AG04449 (cell line): ENCODE results near the gene C3orf49.

ENCODE experiments used
- CTCF ChIA-PET: fragments of 350-600 bp; formaldehyde crosslinking; extraction: SDS; loops from one replicate; lab custom pipeline; 2021; ENCODE audit warnings: antibody characterized with exemption; lab: Yijun Ruan, JAX
- POLR2A ChIA-PET: fragments of 400-600, 350-600 bp; formaldehyde crosslinking; extraction: SDS; loops from one replicate; lab custom pipeline; 2020; ENCODE audit warnings: antibody characterized with exemption, inconsistent platforms; lab: Yijun Ruan, JAX
- DNase-seq: peaks from one replicate; pipeline ENCODE4 v3.0.0-alpha.2; 2010; ENCODE audit warnings: low read depth, low spot score
- H3K4me3 ChIP-seq: 2 replicates; pipeline ENCODE4 v1.5.1; 2011; ENCODE audit warnings: low read depth, mild to moderate bottlenecking, control low read depth, low read length
- TF ChIP-seq, protein P1 (sequence below): IDR thresholded peaks from one replicate; pipeline ENCODE4 v1.5.1; 2011; ENCODE audit warnings: mild to moderate bottlenecking, moderate library complexity, low read length, control low read depth, inconsistent platforms; ENCODE audit not compliant: insufficient read depth; ENCODE audit errors: missing control alignments

Gene C3orf49

DNA sequence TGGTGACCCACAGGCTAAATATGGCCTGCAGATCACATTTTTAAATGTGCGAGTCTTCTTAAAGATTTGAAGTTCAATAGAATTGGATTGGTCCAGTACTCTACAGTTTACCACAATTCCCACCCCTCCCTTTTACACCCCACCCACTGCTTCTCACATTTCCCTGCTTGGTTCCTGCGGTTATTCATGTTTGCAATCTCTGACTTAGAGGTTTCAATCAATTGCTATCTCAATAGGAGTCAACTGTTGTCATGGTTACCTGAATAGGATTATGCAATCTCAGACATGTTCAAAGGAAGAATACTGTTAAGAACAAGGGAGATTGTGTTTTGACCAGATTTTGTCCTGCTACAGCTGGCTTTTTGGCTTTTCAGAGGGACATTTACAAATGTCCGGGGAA lies 4.9 kb upstream of the C3orf49 start:
- ChIA-PET CTCF (interaction anchor here (0.7 to 16.6 kb wide), 4 partner anchors 147 to 459 kb away, joined by 3 to 491 read pairs (median 4); no protein-coding TSS in a partner anchor), POLR2A (no interaction called here)
- TF ChIP-seq, protein P1, sequence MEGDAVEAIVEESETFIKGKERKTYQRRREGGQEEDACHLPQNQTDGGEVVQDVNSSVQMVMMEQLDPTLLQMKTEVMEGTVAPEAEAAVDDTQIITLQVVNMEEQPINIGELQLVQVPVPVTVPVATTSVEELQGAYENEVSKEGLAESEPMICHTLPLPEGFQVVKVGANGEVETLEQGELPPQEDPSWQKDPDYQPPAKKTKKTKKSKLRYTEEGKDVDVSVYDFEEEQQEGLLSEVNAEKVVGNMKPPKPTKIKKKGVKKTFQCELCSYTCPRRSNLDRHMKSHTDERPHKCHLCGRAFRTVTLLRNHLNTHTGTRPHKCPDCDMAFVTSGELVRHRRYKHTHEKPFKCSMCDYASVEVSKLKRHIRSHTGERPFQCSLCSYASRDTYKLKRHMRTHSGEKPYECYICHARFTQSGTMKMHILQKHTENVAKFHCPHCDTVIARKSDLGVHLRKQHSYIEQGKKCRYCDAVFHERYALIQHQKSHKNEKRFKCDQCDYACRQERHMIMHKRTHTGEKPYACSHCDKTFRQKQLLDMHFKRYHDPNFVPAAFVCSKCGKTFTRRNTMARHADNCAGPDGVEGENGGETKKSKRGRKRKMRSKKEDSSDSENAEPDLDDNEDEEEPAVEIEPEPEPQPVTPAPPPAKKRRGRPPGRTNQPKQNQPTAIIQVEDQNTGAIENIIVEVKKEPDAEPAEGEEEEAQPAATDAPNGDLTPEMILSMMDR = no peak
- no peak overlapping the region for H3K4me3 ChIP-seq
- no peak for DNase-seq

DNA sequence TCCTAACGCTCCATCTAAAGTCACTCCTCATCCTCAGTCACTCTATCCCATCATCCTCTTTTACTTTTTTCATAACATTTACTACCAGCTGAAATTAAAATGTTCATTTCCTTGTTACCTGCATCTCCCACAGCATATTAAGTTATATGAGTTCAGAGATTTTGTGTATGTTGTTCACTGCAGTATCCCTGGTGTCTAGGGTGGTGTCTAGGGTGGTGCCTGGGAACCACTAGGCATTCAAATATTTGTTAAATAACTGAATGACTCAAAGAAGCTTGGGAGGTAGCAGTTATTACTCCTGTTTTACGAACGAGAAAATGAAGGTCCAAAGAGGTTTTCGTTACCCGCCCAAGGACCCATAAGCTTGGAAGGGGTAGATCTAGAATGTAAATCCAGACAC lies 1.9 kb upstream of the C3orf49 start:
- TF ChIP-seq, protein P1 = no peak
- ChIA-PET CTCF (interaction anchor here (1.2 to 16.6 kb wide), 16 partner anchors 9 to 473 kb away, joined by 3 to 491 read pairs (median 8); no protein-coding TSS in a partner anchor), POLR2A (no interaction called here)
- no peak overlapping the region for H3K4me3 ChIP-seq
- DNase-seq = no peak

DNA sequence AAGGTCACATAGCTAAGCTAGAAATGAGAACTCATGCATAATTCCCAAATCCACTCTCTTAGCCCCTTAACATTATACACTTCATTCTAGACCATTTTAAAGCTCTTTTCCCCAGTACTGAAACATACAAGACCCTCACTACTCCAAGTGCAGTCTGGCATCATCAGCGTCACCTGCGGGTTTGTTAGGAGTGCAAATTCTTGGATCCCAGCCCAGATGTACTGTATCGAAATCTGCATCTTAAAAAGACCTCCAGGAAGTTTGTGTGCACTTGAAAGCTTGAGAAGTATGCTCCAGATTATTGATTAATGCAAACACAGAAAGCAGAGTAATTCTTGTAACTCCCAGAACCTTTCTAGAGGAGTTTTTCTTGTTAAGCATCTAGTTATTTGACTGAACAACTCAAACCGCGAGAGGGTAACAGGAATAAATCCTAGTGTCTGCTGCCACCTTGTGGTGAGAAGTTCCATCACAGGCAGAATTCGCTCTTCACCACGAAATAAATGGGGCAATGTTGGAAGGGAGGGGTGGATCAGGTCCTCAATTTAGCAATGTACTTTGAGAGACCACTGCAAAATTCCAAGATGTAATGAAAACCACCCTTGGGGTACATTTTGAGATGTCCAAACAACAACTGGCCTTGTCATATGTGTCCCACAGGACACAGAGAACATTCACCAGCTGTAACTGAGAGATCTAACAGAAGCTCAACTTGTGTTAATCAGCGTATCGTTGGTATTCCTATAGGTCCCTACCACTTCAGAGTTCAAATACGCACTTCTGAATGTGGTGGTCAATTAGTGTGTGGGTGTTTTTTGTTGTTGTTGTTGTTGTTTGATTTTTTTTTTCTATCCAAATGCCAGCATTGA lies 583 bp upstream of the C3orf49 start:
- TF ChIP-seq, protein P1 = peak; percentile 75
- H3K4me3 ChIP-seq = no peak overlapping the region
- ChIA-PET CTCF (interaction anchor here (0.6 to 16.6 kb wide), 32 partner anchors 8 to 583 kb away, joined by 3 to 491 read pairs (median 4); no protein-coding TSS in a partner anchor), POLR2A (no interaction called here)
- no peak for DNase-seq

DNA sequence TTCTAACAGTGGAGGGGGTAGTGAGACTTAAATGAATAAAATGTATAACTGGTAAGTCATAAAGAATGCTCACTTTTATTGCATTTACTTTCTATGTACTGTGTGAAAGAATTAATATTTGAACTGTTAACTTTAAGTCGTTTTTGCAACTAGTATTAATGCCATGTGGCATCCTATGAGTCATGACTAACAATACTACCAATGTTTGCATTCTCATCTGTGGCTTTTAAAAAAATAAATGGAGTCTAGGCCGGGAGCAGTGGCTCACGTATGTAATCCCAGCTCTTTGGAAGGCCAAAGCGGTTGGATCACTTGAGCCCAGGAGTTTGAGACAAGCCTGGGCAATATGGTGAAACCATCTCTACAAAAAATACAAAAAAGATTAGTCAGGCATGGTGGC lies 5.2 kb downstream of the C3orf49 start:
- CTCF ChIA-PET = interaction anchor here (1.2 to 16.6 kb wide), 4 partner anchors 169 to 469 kb away, joined by 4 to 491 read pairs (median 6); partner anchors contain the start of gene PSMD6
- POLR2A ChIA-PET = no interaction called here
- peak; percentile 57 for DNase-seq
- TF ChIP-seq, protein P1 = no peak
- H3K4me3 ChIP-seq = no peak overlapping the region

DNA sequence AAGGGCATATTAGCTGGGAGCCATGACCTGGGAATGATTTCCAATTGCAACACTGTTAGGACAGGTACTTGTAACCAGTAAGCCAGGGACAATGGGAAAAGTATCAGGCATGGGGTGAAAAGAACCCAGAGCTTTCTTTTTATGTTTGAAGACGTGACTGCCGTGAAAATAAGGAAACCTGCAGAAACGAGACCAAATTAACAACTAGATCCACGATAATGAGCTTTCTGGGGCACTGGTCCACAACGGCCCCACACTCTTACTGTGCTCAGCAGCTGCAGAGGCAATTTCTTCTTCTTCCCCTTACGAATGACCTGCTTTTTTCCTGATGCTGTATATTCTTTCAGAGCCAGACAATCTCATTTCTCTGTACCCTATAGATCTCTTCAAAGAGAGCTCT lies 11.4 kb downstream of the C3orf49 start:
- H3K4me3 ChIP-seq = no peak overlapping the region
- POLR2A ChIA-PET = no interaction called here
- CTCF ChIA-PET = interaction anchor here (0.8 to 6.1 kb wide), 4 partner anchors 12 to 481 kb away, joined by 3 to 32 read pairs (median 4); partner anchors contain the start of gene C3orf49
- TF ChIP-seq, protein P1 = no peak
- DNase-seq = no peak

DNA sequence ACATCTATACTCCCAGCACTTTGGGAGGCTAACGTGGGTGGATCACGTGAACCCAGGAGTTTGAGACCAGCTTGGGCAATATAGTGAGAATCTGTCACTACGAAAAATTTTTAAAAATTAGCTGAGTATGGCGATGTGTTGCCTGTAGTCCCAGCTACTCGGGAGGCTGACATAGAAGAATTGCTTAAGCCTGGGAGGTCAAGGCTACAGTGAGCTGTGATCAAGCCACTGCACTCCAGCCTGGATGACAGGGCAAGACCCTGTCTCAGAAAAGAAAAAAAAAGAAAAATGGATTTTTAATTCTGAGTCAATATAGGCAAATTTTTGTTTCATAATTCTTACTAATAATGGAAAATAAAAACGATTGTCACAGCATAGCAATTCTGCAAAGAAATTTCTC lies 13.3 kb downstream of the C3orf49 start:
- DNase-seq = no peak
- TF ChIP-seq, protein P1 = no peak
- ChIA-PET POLR2A (interaction anchor here (0.6 to 0.8 kb wide), 3 partner anchors 16 to 185 kb away, joined by 3 to 7 read pairs (median 3); no protein-coding TSS in a partner anchor), CTCF (interaction anchor here (0.6 to 6.1 kb wide), 3 partner anchors 14 to 480 kb away, joined by 3 to 32 read pairs (median 7); partner anchors contain the start of gene C3orf49)
- H3K4me3 ChIP-seq = no peak overlapping the region
